Spleen (tissue), 11 donors: ENCODE data around the gene SKIC2. TPM values are rescaled to one million over a fixed set of nuclear protein-coding genes. Genes with fewer than 3 reads are reported as not detected.

Experiments used
- DNase-seq: peaks from one replicate; pipeline ENCODE4 v3.0.0-alpha.2; 2020
- H3K27ac ChIP-seq, 8 donors: fragments of 200-600 bp; sonication (generic) in 7 of 8; 1 replicate in 4 of 8; 2 replicates in 4 of 8; pipeline versions ENCODE4 v1.5.0 to v1.8.0; 2016 to 2021; ENCODE audit warnings: inconsistent platforms in 4 of 8, mild to moderate bottlenecking in 4 of 8, moderate library complexity in 1 of 8
- H3K27me3 ChIP-seq, 7 donors: fragments of 200-600 bp; sonication (generic) in 6 of 7; replicated peaks in 1 of 7; 1 replicate in 4 of 7; 2 replicates in 3 of 7; pipeline versions ENCODE4 v1.5.0 to v1.8.0; 2016 to 2021; ENCODE audit warnings: inconsistent platforms in 3 of 7, mild to moderate bottlenecking in 1 of 7
- H3K36me3 ChIP-seq, 6 donors: fragments of 200-600 bp; sonication (generic) in 5 of 6; 1 replicate in 4 of 6; 2 replicates in 2 of 6; pipeline versions ENCODE4 v1.5.0 to v1.8.0; 2016 to 2021; ENCODE audit warnings: inconsistent platforms in 2 of 6
- H3K4me1 ChIP-seq, 6 donors: fragments of 200-600 bp; sonication (generic) in 5 of 6; 1 replicate in 3 of 6; 2 replicates in 3 of 6; pipeline versions ENCODE4 v1.5.0 to v1.8.0; 2016 to 2021; ENCODE audit warnings: inconsistent platforms in 3 of 6
- H3K4me3 ChIP-seq, 8 donors: fragments of 200-600 bp; sonication (generic) in 7 of 8; 1 replicate in 4 of 8; 2 replicates in 4 of 8; pipeline versions ENCODE4 v1.5.0 to v1.8.0; 2016 to 2021; ENCODE audit warnings: inconsistent platforms in 4 of 8, mild to moderate bottlenecking in 4 of 8, moderate library complexity in 2 of 8
- H3K9me3 ChIP-seq, 8 donors: fragments of 200-600 bp; sonication (generic) in 7 of 8; 1 replicate in 4 of 8; 2 replicates in 4 of 8; pipeline versions ENCODE4 v1.5.0 to v1.8.0; 2016 to 2021; ENCODE audit warnings: inconsistent platforms in 4 of 8
- POLR2A ChIP-seq, 3 donors: fragments of 450-650 bp; IDR thresholded peaks; one replicate each; pipeline ENCODE4 v1.5.1; 2017; ENCODE audit warnings: antibody characterized with exemption in 3 of 3, mild to moderate bottlenecking in 1 of 3
- POLR2AphosphoS5 ChIP-seq, 3 donors: sonication (generic); formaldehyde crosslinking; IDR thresholded peaks; one replicate each; pipeline ENCODE4 v1.5.1; 2017; ENCODE audit warnings: antibody characterized with exemption in 3 of 3
- WGBS, 5 donors: extraction: QIAGEN DNeasy Blood & Tissue Kit in 3 of 5; methylation state at CpG; one replicate each; pipeline versions ENCODE4 v1.1.5 to v1.1.7; 2013 to 2018; 5-methylcytosine and 5-hydroxymethylcytosine counted together
- intact Hi-C: fragments of 100-400 bp; cut with DNase I; formaldehyde crosslinking; loops from one replicate; pipeline ENCODE4 v1.15.0; 2023; ENCODE audit warnings: low total_unique reads
- polyA plus RNA-seq, 3 donors: library from polyadenylated mRNA; stranded (reverse); fragments of 200-250 nt; gene quantifications; one replicate each; pipeline ENCODE4 v1.2.1, GENCODE V29; 2013
- total RNA-seq, 7 donors: library from RNA; depleted of rRNA in 3 of 7; stranded (reverse); fragments of >200 nt in 3 of 7; fragmentation: NEBNext Ultra II Directional in 4 of 7; extraction: Animal tissue kit (Norgen Biotek cat#: 25700) in 4 of 7; gene quantifications; one replicate each; pipeline versions ENCODE4 v1.1.0 to v1.2.1, GENCODE V29; 2016 to 2021
- TF ChIP-seq, protein P1 (sequence below), 11 experiments: fragments of 200-600 bp in 7 of 11; fragments of 450-650 bp in 4 of 11; sonication (generic) in 4 of 11; IDR thresholded peaks in 8 of 11; conservative IDR thresholded peaks in 3 of 11; 1 replicate in 7 of 11; 2 replicates in 4 of 11; pipeline versions ENCODE4 v1.4.0 to v1.8.0; 2016 to 2021; ENCODE audit warnings: antibody characterized with exemption in 11 of 11, inconsistent platforms in 4 of 11, mild to moderate bottlenecking in 1 of 11
- donor health status: healthy with polysubstance abuse.
- donor health status: DM: no; HTN: no; CAD: no; lungs with moderate emphysema.
- donor health status: DM: no; HTN: no; CAD: no.
- donor health status: Bipolar disorder and iron deficiency.
- donor health status: healthy.
- donor health status: DM: no; HTN: no; CAD: no.
- donor health status: DM: yes; HTN: yes; CAD: no.

SKIC2 gene
- total and polyA plus RNA-seq, 10 donors = 52.1 to 107 (median 85.2) TPM

DNA sequence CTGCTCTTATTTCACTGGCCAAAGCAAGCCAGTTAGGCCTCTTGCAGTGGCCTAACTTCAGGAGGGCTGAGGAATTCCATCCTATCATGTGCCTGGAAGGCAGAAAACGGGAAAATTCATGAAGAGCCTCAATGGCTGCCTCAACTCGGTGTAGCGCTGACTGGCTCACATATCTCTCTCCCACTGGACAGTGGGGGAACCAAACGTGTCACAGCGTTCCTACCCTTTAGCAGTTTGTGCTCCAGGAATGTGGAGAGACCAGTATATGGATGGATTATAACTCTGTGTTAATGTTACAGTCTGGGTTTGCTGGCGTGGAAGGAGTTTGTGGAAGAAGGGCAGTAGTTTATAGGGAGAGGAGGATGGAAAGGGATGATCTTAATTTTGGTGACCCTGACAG, 43.2 kb upstream of the SKIC2 start:
- H3K27ac ChIP-seq = no peak overlapping the region
- TF ChIP-seq, protein P1, sequence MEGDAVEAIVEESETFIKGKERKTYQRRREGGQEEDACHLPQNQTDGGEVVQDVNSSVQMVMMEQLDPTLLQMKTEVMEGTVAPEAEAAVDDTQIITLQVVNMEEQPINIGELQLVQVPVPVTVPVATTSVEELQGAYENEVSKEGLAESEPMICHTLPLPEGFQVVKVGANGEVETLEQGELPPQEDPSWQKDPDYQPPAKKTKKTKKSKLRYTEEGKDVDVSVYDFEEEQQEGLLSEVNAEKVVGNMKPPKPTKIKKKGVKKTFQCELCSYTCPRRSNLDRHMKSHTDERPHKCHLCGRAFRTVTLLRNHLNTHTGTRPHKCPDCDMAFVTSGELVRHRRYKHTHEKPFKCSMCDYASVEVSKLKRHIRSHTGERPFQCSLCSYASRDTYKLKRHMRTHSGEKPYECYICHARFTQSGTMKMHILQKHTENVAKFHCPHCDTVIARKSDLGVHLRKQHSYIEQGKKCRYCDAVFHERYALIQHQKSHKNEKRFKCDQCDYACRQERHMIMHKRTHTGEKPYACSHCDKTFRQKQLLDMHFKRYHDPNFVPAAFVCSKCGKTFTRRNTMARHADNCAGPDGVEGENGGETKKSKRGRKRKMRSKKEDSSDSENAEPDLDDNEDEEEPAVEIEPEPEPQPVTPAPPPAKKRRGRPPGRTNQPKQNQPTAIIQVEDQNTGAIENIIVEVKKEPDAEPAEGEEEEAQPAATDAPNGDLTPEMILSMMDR (IDR thresholded peaks at IDR 0.05 in 8 of 11, conservative IDR thresholded peaks at IDR 0.05 in 3 of 11) = no peak
- TF ChIP-seq POLR2AphosphoS5 (IDR thresholded peaks at IDR 0.05) (no peak), POLR2A (IDR thresholded peaks at IDR 0.05) (no peak)
- WGBS, 5 donors = 76 to 92% (median 85%) methylated on average over 6 of the region's 6 CpGs

GRCh38 chr6:31918069-31918720, 40.8 kb upstream of the SKIC2 start:
- DNase-seq = peak; percentile 13
- 74 to 86% (median 84%) methylated on average over 8 of the region's 8 CpGs for WGBS, 5 donors
- Histone ChIP-seq H3K9me3 (no peaks in the 10 kb centered on the region), H3K27ac (no peak overlapping the region), H3K4me1 (no peaks in the 10 kb centered on the region), H3K27me3 (no peaks in the 10 kb centered on the region), H3K4me3 (no peak overlapping the region), H3K36me3 (no peaks in the 10 kb centered on the region)
- TF ChIP-seq, protein P1 (IDR thresholded peaks at IDR 0.05 in 8 of 11, conservative IDR thresholded peaks at IDR 0.05 in 3 of 11) = no peak
- no peak for TF ChIP-seq POLR2A (IDR thresholded peaks at IDR 0.05)
- TF ChIP-seq POLR2AphosphoS5 (IDR thresholded peaks at IDR 0.05) = no peak
- intact Hi-C loops = no loop called here

More for the DNA sequence above, 43.2 kb upstream of the SKIC2 start:
- H3K9me3 ChIP-seq = no peaks in the 10 kb centered on the region
- peaks cover 0 to 11% (median 0%) of the 10 kb centered on the region in 7 donors for H3K27me3 ChIP-seq
- intact Hi-C loops = no loop called here
- no peak overlapping the region for H3K4me3 ChIP-seq
- DNase-seq = peak; percentile 9
- H3K36me3 ChIP-seq = no peaks in the 10 kb centered on the region
- H3K4me1 ChIP-seq = no peaks in the 10 kb centered on the region

GRCh38 chr6:31919624-31920303, 39.2 kb upstream of the SKIC2 start:
- Histone ChIP-seq H3K4me1 (no peaks in the 10 kb centered on the region), H3K4me3 (no peak overlapping the region), H3K36me3 (no peaks in the 10 kb centered on the region), H3K9me3 (no peaks in the 10 kb centered on the region), H3K27ac (no peak overlapping the region), H3K27me3 (no peaks in the 10 kb centered on the region)
- TF ChIP-seq POLR2AphosphoS5 (IDR thresholded peaks at IDR 0.05) (no peak), POLR2A (IDR thresholded peaks at IDR 0.05) (no peak)
- TF ChIP-seq, protein P1 (IDR thresholded peaks at IDR 0.05 in 8 of 11, conservative IDR thresholded peaks at IDR 0.05 in 3 of 11) = no peak
- peak; percentile 1 for DNase-seq
- 82 to 88% (median 85%) methylated on average over 6 of the region's 6 CpGs for WGBS, 5 donors
- intact Hi-C loops = no loop called here

DNA sequence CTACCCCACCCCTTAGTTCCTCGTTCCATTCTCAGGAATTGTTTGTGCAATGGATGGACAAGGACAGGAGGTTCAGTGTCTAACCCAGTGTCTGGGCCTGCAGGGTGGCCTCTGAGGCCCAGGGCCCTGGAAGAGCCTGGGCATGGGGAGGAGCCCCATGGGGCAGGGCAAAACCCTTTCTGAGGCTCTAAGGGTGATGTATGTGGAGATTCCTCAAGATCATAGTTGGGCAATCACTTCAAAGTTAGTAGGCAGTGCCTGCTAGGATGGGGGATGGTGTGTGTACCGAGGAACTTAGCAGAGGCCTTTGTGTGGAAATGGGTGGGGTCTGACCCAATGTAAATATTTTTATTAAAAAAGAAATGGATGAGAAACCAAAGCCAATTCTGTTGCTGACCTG, 38.2 kb upstream of the SKIC2 start:
- TF ChIP-seq POLR2A (IDR thresholded peaks at IDR 0.05) (no peak), POLR2AphosphoS5 (IDR thresholded peaks at IDR 0.05) (no peak)
- TF ChIP-seq, protein P1 (IDR thresholded peaks at IDR 0.05 in 8 of 11, conservative IDR thresholded peaks at IDR 0.05 in 3 of 11) = no peak
- no peak overlapping the region for H3K27ac ChIP-seq
- no peaks in the 10 kb centered on the region for H3K4me1 ChIP-seq
- H3K36me3 ChIP-seq = no peaks in the 10 kb centered on the region
- intact Hi-C loops = no loop called here
- H3K9me3 ChIP-seq = no peaks in the 10 kb centered on the region
- H3K27me3 ChIP-seq = no peaks in the 10 kb centered on the region
- WGBS, 5 donors = 44 to 82% (median 73%) methylated on average over 2 of the region's 2 CpGs
- no peak for DNase-seq
- no peak overlapping the region for H3K4me3 ChIP-seq
